ENCODE measurements around the gene LCT. TPM values are rescaled to one million over a fixed set of nuclear protein-coding genes. Genes with fewer than 3 reads are reported as not detected.

The LCT gene
- total RNA-seq, 4 donors from 2014 or later = 12.6 to 73.5 (median 25.5) TPM

- Histone ChIP-seq H3K4me3 (no peak overlapping the region), H3K27me3 (no peaks in the 10 kb centered on the region), H3K36me3 (peaks cover 0 to 29% (median 0%) of the 10 kb centered on the region in 3 donors), H3K4me1 (no peaks in the 10 kb centered on the region), H3K9me3 (no peaks in the 10 kb centered on the region), H3K27ac (no peak overlapping the region)
- DNase-seq = no peak
- no peak for TF ChIP-seq POLR2A (IDR thresholded peaks at IDR 0.05)
- TF ChIP-seq CTCF (IDR thresholded peaks at IDR 0.05) = no peak
Observed at GRCh38 chr2:135790423-135790822, 46.6 kb downstream of the LCT start.

GRCh38 chr2:135786823-135787222, 50.2 kb downstream of the LCT start:
- Histone ChIP-seq H3K27ac (no peak overlapping the region), H3K36me3 (peaks cover 0 to 65% (median 0%) of the 10 kb centered on the region in 3 donors), H3K4me1 (no peaks in the 10 kb centered on the region), H3K27me3 (no peaks in the 10 kb centered on the region), H3K4me3 (no peak overlapping the region), H3K9me3 (no peaks in the 10 kb centered on the region)
- no peak for DNase-seq
- TF ChIP-seq POLR2A (IDR thresholded peaks at IDR 0.05) (no peak), CTCF (IDR thresholded peaks at IDR 0.05) (no peak)

GRCh38 chr2:135785032-135785431, 52.0 kb downstream of the LCT start:
- Histone ChIP-seq H3K27ac (no peak overlapping the region), H3K4me1 (no peaks in the 10 kb centered on the region), H3K36me3 (peaks cover 0 to 83% (median 0%) of the 10 kb centered on the region in 3 donors), H3K27me3 (no peaks in the 10 kb centered on the region), H3K4me3 (no peak overlapping the region), H3K9me3 (no peaks in the 10 kb centered on the region)
- TF ChIP-seq POLR2A (IDR thresholded peaks at IDR 0.05) (no peak), CTCF (IDR thresholded peaks at IDR 0.05) (peak in 4 of 6 experiments; percentile 4 to 24 (median 16))
- no peak for DNase-seq

- Histone ChIP-seq H3K27ac (no peak overlapping the region), H3K9me3 (no peaks in the 10 kb centered on the region), H3K27me3 (no peaks in the 10 kb centered on the region), H3K4me1 (no peaks in the 10 kb centered on the region), H3K4me3 (no peak overlapping the region), H3K36me3 (peaks cover 0 to 94% (median 0%) of the 10 kb centered on the region in 3 donors)
- no peak for DNase-seq
- no peak for TF ChIP-seq CTCF (IDR thresholded peaks at IDR 0.05)
Observed at GRCh38 chr2:135783439-135783838, 53.5 kb downstream of the LCT start.

GRCh38 chr2:135782231-135782630, 54.8 kb downstream of the LCT start:
- Histone ChIP-seq H3K9me3 (no peaks in the 10 kb centered on the region), H3K27me3 (no peaks in the 10 kb centered on the region), H3K4me3 (no peak overlapping the region), H3K4me1 (no peaks in the 10 kb centered on the region), H3K27ac (no peak overlapping the region), H3K36me3 (peaks cover 0 to 93% (median 0%) of the 10 kb centered on the region in 3 donors)
- DNase-seq = no peak
- TF ChIP-seq CTCF (IDR thresholded peaks at IDR 0.05) (no peak), POLR2A (IDR thresholded peaks at IDR 0.05) (no peak)

- H3K27ac ChIP-seq = no peak overlapping the region
- no peaks in the 10 kb centered on the region for H3K27me3 ChIP-seq
- DNase-seq = no peak
- H3K36me3 ChIP-seq = peaks cover 0 to 95% (median 0%) of the 10 kb centered on the region in 3 donors
- H3K4me3 ChIP-seq = no peak overlapping the region
- H3K4me1 ChIP-seq = no peaks in the 10 kb centered on the region
- TF ChIP-seq CTCF (IDR thresholded peaks at IDR 0.05) (no peak), POLR2A (IDR thresholded peaks at IDR 0.05) (no peak)
- H3K9me3 ChIP-seq = no peaks in the 10 kb centered on the region
Observed at GRCh38 chr2:135776367-135776766, 60.6 kb downstream of the LCT start.
